Smooth muscle cell (in vitro differentiated cells): ENCODE measurements around the gene BRF1. TPM values are rescaled to one million over a fixed set of nuclear protein-coding genes. Genes with fewer than 3 reads are reported as not detected.

Source experiments
- DNase-seq: peaks from one replicate; lab custom pipeline; 2025; ENCODE audit not compliant: unreplicated experiment; lab: John Stamatoyannopoulos, UW
- H2AFZ ChIP-seq: fragments of 200-600 bp; sonication (generic); 2 replicates; pipeline ENCODE4 v1.6.0; 2016; ENCODE audit warnings: antibody characterized with exemption, low read depth, mild to moderate bottlenecking
- H3F3A ChIP-seq: fragments of 200-600 bp; sonication (generic); 2 replicates; pipeline ENCODE4 v1.6.0; 2017; ENCODE audit warnings: antibody characterized with exemption, low read depth
- H3K27ac ChIP-seq: fragments of 200-600 bp; sonication (generic); 2 replicates; pipeline ENCODE4 v1.5.1; 2016; ENCODE audit warnings: low read depth, mild to moderate bottlenecking
- H3K27me3 ChIP-seq: fragments of 200-600 bp; sonication (generic); 2 replicates; pipeline ENCODE4 v1.6.1; 2016; ENCODE audit warnings: low read depth, mild to moderate bottlenecking
- H3K36me3 ChIP-seq: fragments of 200-600 bp; sonication (generic); 2 replicates; pipeline ENCODE4 v1.5.1; 2016; ENCODE audit warnings: low read depth
- H3K4me1 ChIP-seq: fragments of 200-600 bp; sonication (generic); 2 replicates; pipeline ENCODE4 v1.5.1; 2016; ENCODE audit warnings: low read depth
- H3K4me2 ChIP-seq: fragments of 200-600 bp; sonication (generic); 2 replicates; pipeline ENCODE4 v1.6.0; 2016; ENCODE audit warnings: mild to moderate bottlenecking
- H3K4me3 ChIP-seq: fragments of 200-600 bp; sonication (generic); 2 replicates; pipeline ENCODE4 v1.5.1; 2016; ENCODE audit warnings: mild to moderate bottlenecking
- H3K79me2 ChIP-seq: fragments of 200-600 bp; sonication (generic); 2 replicates; pipeline ENCODE4 v1.6.0; 2016; ENCODE audit warnings: low read depth, mild to moderate bottlenecking
- H3K9ac ChIP-seq: fragments of 200-600 bp; sonication (generic); 2 replicates; pipeline ENCODE4 v1.6.0; 2016; ENCODE audit warnings: low read depth
- H3K9me3 ChIP-seq: fragments of 200-600 bp; sonication (generic); replicated peaks from 2 replicates; pipeline ENCODE4 v1.5.1; 2016; ENCODE audit warnings: low read depth
- H4K20me1 ChIP-seq: fragments of 200-600 bp; sonication (generic); 2 replicates; pipeline ENCODE4 v1.6.0; 2016; ENCODE audit warnings: low read depth
- CTCF ChIP-seq: fragments of 200-600 bp; sonication (generic); IDR thresholded peaks from 2 replicates; pipeline ENCODE4 v1.5.1; 2017; ENCODE audit warnings: borderline replicate concordance, mild to moderate bottlenecking, antibody characterized with exemption; ENCODE audit not compliant: insufficient read depth, poor library complexity, severe bottlenecking
- WGBS: methylation state at CpG from one replicate; pipeline ENCODE4 v1.1.7; 2016; ENCODE audit warnings: low lambda C conversion rate; 5-methylcytosine and 5-hydroxymethylcytosine counted together
- polyA plus RNA-seq: library from polyadenylated mRNA; unstranded; fragments of >200 nt; fragmentation: Nextera tagmentation; extraction: Ambion mirVana; gene quantifications from 2 replicates; pipeline ENCODE4 v1.2.1, GENCODE V29; 2016
- total RNA-seq: library from RNA; depleted of rRNA; stranded (reverse); fragments of >200 nt; gene quantifications from 2 replicates; pipeline ENCODE4 v1.2.3, GENCODE V29; 2014

Gene BRF1
- total and polyA plus RNA-seq, 2 experiments from 2014 or later, result 12.5 to 15.9 TPM

- no peak for DNase-seq
- Histone ChIP-seq H3K36me3 (no peaks in the 10 kb centered on the region), H3K4me2 (no peak overlapping the region), H4K20me1 (no peaks in the 10 kb centered on the region), H2AFZ (no peak overlapping the region), H3K9me3 (no peaks in the 10 kb centered on the region), H3F3A (no peaks in the 10 kb centered on the region), H3K4me1 (no peaks in the 10 kb centered on the region), H3K27me3 (no peaks in the 10 kb centered on the region), H3K4me3 (no peak overlapping the region), H3K27ac (no peak overlapping the region), H3K79me2 (no peaks in the 10 kb centered on the region), H3K9ac (no peak overlapping the region)
- WGBS, result 97% methylated on average over 18 of the region's 18 CpGs
- TF ChIP-seq CTCF, result no peak
Measured at GRCh38 chr14:105229099-105229655, 71.6 kb downstream of the BRF1 start.

DNA sequence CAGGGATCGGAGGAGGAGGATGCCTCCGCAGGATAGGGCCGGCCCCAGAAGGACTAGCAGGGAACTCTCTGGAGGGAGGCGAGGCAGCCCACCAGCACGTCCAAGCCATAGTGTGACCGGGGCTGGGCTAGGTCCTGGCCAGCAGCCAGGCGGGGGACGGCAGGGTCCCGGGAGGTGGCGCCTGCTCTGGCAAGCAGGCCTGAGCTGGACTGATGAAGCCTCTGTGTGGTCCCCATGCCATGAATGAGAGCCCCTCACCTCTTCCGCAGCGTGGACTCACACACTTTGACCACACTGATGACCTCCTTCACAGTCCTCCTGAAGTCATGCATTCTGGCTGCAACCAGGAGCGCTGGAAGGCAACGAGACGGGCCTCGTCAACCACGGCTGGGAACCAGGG lies 72.2 kb downstream of the BRF1 start:
- H3K36me3 ChIP-seq, result no peaks in the 10 kb centered on the region
- H3K9ac ChIP-seq, result no peak overlapping the region
- no peak overlapping the region for H2AFZ ChIP-seq
- H3K9me3 ChIP-seq, result no peaks in the 10 kb centered on the region
- no peaks in the 10 kb centered on the region for H3K27me3 ChIP-seq
- no peak overlapping the region for H3K4me2 ChIP-seq
- H3K79me2 ChIP-seq, result no peaks in the 10 kb centered on the region
- H3K4me1 ChIP-seq, result no peaks in the 10 kb centered on the region
- H3K27ac ChIP-seq, result no peak overlapping the region
- no peak for TF ChIP-seq CTCF
- H3K4me3 ChIP-seq, result no peak overlapping the region
- no peaks in the 10 kb centered on the region for H3F3A ChIP-seq
- no peak for DNase-seq
- WGBS, result 94% methylated on average over 17 of the region's 17 CpGs
- H4K20me1 ChIP-seq, result no peaks in the 10 kb centered on the region

DNA sequence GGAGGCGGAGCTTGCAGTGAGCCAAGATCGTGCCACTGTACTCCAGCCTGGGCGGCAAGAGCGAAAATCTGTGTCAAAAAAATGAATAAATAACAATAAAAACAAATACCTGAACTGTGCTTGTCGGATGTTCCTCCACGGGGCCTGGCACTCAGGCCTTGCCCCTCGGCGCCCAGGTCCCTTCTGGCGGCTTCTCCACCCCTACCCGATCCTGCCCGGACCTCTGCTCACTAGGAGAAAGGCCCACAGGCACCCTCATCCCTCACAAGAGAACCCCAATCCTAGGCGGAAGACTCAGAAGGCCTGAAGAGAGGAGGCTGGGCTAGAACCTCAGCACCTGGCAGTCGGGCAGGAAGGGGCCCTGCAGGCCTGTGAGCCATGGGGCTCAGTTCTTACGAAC lies 73.5 kb downstream of the BRF1 start:
- H3K9me3 ChIP-seq, result no peaks in the 10 kb centered on the region
- 98% methylated on average over 14 of the region's 14 CpGs for WGBS
- TF ChIP-seq CTCF, result no peak
- H3K27ac ChIP-seq, result no peak overlapping the region
- no peak overlapping the region for H3K4me2 ChIP-seq
- no peak overlapping the region for H2AFZ ChIP-seq
- no peak for DNase-seq
- no peak overlapping the region for H3K4me3 ChIP-seq
- no peaks in the 10 kb centered on the region for H3K27me3 ChIP-seq
- H4K20me1 ChIP-seq, result no peaks in the 10 kb centered on the region
- H3F3A ChIP-seq, result no peaks in the 10 kb centered on the region
- H3K36me3 ChIP-seq, result no peaks in the 10 kb centered on the region
- H3K79me2 ChIP-seq, result no peaks in the 10 kb centered on the region
- H3K9ac ChIP-seq, result no peak overlapping the region
- H3K4me1 ChIP-seq, result no peaks in the 10 kb centered on the region

DNA sequence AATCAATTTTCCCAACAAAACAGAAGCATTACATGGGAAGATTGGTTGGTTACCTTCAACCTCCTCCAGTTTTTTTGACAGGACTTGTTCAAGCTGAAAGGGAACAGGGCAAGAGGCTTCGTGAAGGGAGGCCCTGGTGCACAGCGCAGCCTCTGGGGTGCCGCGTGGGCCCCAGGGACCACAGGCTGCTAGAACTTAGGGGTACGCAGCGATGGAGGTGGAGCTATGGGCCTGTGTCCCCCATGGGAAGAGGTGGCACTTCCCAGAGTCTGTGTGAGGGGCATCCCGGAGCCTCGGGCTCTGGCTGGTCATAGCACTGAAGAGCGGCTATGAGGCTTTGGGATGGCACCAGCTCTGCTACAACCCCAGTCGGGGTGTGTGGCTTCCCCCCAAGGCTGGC lies 74.6 kb downstream of the BRF1 start:
- H4K20me1 ChIP-seq, result no peaks in the 10 kb centered on the region
- H3K4me2 ChIP-seq, result no peak overlapping the region
- TF ChIP-seq CTCF, result no peak
- H3K9me3 ChIP-seq, result no peaks in the 10 kb centered on the region
- H3K79me2 ChIP-seq, result no peaks in the 10 kb centered on the region
- no peaks in the 10 kb centered on the region for H3K4me1 ChIP-seq
- no peaks in the 10 kb centered on the region for H3F3A ChIP-seq
- no peaks in the 10 kb centered on the region for H3K27me3 ChIP-seq
- H3K4me3 ChIP-seq, result no peak overlapping the region
- no peak for DNase-seq
- no peaks in the 10 kb centered on the region for H3K36me3 ChIP-seq
- H3K9ac ChIP-seq, result no peak overlapping the region
- no peak overlapping the region for H2AFZ ChIP-seq
- 97% methylated on average over 9 of the region's 10 CpGs for WGBS
- no peak overlapping the region for H3K27ac ChIP-seq
